ENCODE data around the gene NCKAP5L. TPM values are rescaled to one million over a fixed set of nuclear protein-coding genes. Genes with fewer than 3 reads are reported as not detected.

Gene NCKAP5L
- total RNA-seq, 1 experiment from 2014 or later: 20.9 TPM

DNA sequence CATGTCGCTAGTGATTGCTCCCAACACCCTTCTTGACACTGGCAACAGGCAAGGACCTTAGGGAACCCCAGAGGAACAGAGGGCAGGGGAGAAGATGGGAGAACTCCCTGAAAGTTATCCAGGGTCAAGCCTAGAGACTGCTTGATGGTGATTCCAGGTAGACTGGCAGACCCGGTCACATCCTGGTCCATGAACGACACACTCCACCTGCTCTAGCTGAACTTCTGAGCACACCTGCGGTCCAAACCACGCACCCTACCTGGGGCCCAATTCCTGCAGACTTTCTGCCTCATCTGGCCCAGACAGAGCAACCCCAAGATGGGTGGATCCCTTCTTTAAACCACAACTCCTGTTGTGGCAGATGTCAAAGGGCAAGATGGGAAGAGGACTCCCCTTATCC, 34.2 kb downstream of the NCKAP5L start:
- Histone ChIP-seq H3K4me2 (no peak overlapping the region), H3K27ac (no peak overlapping the region), H2AFZ (no peak overlapping the region), H3K9me3 (ENCODE audit: insufficient read depth, low read depth) (no peaks in the 10 kb centered on the region), H4K20me1 (ENCODE audit: insufficient read depth) (no peaks in the 10 kb centered on the region), H3K79me2 (ENCODE audit: low read depth) (no peaks in the 10 kb centered on the region), H3K4me3 (no peak overlapping the region), H3K27me3 (ENCODE audit: insufficient read depth, low read depth) (no peaks in the 10 kb centered on the region), H3F3A (ENCODE audit: insufficient read depth, low read depth) (no peaks in the 10 kb centered on the region; the same call in 1 of the 2 replicates), H3K4me1 (replicated peaks; ENCODE audit: insufficient read depth) (no peaks in the 10 kb centered on the region), H3K9me2 (ENCODE audit: insufficient read depth) (no peaks in the 10 kb centered on the region), H3K36me3 (ENCODE audit: low read depth) (no peaks in the 10 kb centered on the region)
- intact Hi-C loops (cut with micrococcal nuclease; ENCODE audit: unreplicated experiment): no loop called here
- DNase-seq: no peak
- TF ChIP-seq, protein P1, sequence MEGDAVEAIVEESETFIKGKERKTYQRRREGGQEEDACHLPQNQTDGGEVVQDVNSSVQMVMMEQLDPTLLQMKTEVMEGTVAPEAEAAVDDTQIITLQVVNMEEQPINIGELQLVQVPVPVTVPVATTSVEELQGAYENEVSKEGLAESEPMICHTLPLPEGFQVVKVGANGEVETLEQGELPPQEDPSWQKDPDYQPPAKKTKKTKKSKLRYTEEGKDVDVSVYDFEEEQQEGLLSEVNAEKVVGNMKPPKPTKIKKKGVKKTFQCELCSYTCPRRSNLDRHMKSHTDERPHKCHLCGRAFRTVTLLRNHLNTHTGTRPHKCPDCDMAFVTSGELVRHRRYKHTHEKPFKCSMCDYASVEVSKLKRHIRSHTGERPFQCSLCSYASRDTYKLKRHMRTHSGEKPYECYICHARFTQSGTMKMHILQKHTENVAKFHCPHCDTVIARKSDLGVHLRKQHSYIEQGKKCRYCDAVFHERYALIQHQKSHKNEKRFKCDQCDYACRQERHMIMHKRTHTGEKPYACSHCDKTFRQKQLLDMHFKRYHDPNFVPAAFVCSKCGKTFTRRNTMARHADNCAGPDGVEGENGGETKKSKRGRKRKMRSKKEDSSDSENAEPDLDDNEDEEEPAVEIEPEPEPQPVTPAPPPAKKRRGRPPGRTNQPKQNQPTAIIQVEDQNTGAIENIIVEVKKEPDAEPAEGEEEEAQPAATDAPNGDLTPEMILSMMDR (conservative IDR thresholded peaks at IDR 0.05): no peak
- TF ChIP-seq EZH2 (IDR thresholded peaks at IDR 0.05; ENCODE audit: low read depth): no peak
- BruUV-seq (replicated peaks): no TSS peak
- POLR2A ChIA-PET (ENCODE audit: unreplicated experiment): no interaction called here
- CTCF ChIA-PET: no interaction called here

DNA sequence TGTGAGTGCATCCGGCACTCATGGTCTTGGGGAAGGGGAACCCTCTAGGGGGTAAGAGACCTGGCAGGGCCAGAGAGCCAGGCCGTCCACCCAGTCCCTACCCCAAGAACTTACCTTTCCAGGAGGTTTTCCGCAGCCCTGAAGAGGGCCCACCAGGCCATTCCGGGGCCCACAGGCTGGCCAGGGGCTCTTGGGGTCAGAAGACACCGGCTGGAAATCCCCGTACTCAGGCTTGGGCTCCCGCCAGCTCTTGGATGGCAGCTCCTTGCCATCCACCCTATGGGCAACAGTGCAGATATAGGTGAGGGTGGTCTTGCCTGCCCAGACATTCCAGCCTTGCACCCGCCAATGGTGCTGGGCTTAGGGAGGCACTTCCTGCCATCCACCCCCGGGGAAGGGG, 34.6 kb downstream of the NCKAP5L start:
- Histone ChIP-seq H4K20me1 (ENCODE audit: insufficient read depth) (no peaks in the 10 kb centered on the region), H3K27me3 (ENCODE audit: insufficient read depth, low read depth) (no peaks in the 10 kb centered on the region), H3K9me3 (ENCODE audit: insufficient read depth, low read depth) (no peaks in the 10 kb centered on the region), H3K27ac (no peak overlapping the region), H3K4me1 (replicated peaks; ENCODE audit: insufficient read depth) (no peaks in the 10 kb centered on the region), H3K36me3 (ENCODE audit: low read depth) (no peaks in the 10 kb centered on the region), H3K79me2 (ENCODE audit: low read depth) (no peaks in the 10 kb centered on the region), H3K4me2 (no peak overlapping the region), H3F3A (ENCODE audit: insufficient read depth, low read depth) (no peaks in the 10 kb centered on the region; the same call in 1 of the 2 replicates), H2AFZ (no peak overlapping the region), H3K4me3 (no peak overlapping the region), H3K9me2 (ENCODE audit: insufficient read depth) (no peaks in the 10 kb centered on the region)
- CTCF ChIA-PET: no interaction called here
- POLR2A ChIA-PET (ENCODE audit: unreplicated experiment): no interaction called here
- DNase-seq: no peak
- TF ChIP-seq, protein P1 (conservative IDR thresholded peaks at IDR 0.05): no peak
- TF ChIP-seq EZH2 (IDR thresholded peaks at IDR 0.05; ENCODE audit: low read depth): no peak
- intact Hi-C loops (cut with micrococcal nuclease; ENCODE audit: unreplicated experiment): no loop called here
- BruUV-seq (replicated peaks): no TSS peak

DNA sequence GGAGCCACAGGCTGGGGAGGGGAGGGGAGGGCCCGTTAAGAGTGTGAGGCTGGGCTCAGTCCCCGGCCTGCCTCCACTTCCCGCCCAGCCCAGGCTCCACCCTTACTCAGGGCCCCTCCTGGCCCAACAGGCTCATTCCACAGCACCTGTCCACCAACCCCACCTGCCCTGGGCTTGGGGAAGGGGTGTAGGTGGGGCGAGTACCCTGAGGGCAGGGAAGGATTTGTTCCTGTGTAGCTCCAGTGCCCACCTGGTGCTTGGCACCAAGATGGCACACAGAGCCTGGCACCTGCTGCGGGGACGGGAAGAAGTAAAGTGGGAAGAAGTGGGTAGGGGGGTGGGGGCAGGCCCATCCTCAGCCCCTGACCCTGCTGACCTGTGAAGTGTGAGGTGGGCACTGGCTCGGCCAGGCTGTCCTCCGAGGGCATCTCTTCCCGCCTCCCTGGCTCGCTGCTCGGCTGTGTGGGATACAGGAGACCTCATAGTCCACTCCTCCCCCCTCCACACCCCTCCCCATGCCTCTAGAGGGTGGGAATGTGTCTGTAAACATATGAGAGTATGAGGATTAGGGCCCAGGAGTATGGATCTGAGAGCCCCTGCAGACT, 35.1 kb downstream of the NCKAP5L start:
- Histone ChIP-seq H2AFZ (no peak overlapping the region), H3K79me2 (ENCODE audit: low read depth) (no peaks in the 10 kb centered on the region), H3K27me3 (ENCODE audit: insufficient read depth, low read depth) (no peaks in the 10 kb centered on the region), H3K4me2 (no peak overlapping the region), H3F3A (ENCODE audit: insufficient read depth, low read depth) (no peaks in the 10 kb centered on the region), H3K4me3 (no peak overlapping the region), H3K27ac (no peak overlapping the region), H3K9me2 (ENCODE audit: insufficient read depth) (no peaks in the 10 kb centered on the region), H3K9me3 (ENCODE audit: insufficient read depth, low read depth) (no peaks in the 10 kb centered on the region), H3K4me1 (replicated peaks; ENCODE audit: insufficient read depth) (no peaks in the 10 kb centered on the region), H3K36me3 (ENCODE audit: low read depth) (no peaks in the 10 kb centered on the region), H4K20me1 (ENCODE audit: insufficient read depth) (no peaks in the 10 kb centered on the region)
- no TSS peak for BruUV-seq (replicated peaks)
- ChIA-PET POLR2A (ENCODE audit: unreplicated experiment) (no interaction called here), CTCF (no interaction called here)
- DNase-seq: no peak
- TF ChIP-seq, protein P1 (conservative IDR thresholded peaks at IDR 0.05): no peak
- intact Hi-C loops (cut with micrococcal nuclease; ENCODE audit: unreplicated experiment): no loop called here
